ENCODE measurements around the gene TK2. TPM values are rescaled to one million over a fixed set of nuclear protein-coding genes. Genes with fewer than 3 reads are reported as not detected.

Gene TK2
- total RNA-seq, 1 donor from 2014 or later = 36.1 TPM

DNA sequence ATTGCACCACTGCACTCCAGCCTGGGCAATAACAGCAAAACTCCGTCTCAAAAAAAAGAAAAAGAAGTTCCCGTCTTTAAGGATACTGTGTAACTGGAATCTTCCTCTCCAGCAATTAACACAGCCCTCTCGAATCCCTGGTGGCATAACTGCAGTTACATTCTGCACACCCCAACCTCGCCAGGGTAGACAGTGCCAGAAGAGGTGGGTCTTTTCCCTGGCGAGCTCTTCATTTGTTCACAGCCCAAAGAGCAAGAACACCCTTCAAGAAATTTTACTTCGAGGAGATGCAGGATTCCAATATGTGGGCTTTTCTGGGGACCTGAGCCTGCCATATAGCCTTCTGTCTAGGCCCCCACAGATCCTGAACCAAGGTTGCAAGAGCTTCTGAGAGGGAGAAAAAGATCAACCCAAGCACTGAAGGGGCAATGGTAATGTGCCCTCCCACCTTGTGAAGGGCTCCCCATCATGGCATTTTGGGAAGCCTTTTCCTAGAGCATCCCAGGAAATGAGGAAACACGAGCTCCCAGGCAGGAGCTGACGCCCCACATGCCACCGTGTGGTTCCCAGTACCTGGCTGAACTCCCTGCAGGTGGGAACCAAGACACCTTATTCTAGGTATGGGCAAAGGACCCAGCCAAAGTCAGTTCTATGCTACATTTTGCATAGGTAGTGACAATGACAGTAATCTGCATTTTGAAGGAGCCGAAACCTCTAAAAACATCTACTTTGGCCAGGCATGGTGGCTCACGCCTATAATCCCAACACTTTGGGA is 26.9 kb downstream of the TK2 start:
- TF ChIP-seq CTCF (IDR thresholded peaks at IDR 0.05) = no peak
- ATAC-seq (no peak), DNase-seq (no peak)
- Histone ChIP-seq H3K9me3 (no peaks in the 10 kb centered on the region), H3K36me3 (peaks cover 9% of the 10 kb centered on the region), H3K27ac (peak overlapping the region; percentile 97), H3K4me1 (peaks cover 71% of the 10 kb centered on the region), H3K27me3 (no peaks in the 10 kb centered on the region), H3K4me3 (no peak overlapping the region)
- intact Hi-C loops (cut with DNase I) = no loop called here

- intact Hi-C loops (cut with DNase I) = no loop called here
- ATAC-seq (peak; percentile 74), DNase-seq (peak; percentile 86)
- no peaks in the 10 kb centered on the region for H3K27me3 ChIP-seq
- TF ChIP-seq CTCF (IDR thresholded peaks at IDR 0.05) = no peak
- H3K4me1 ChIP-seq = peaks cover 79% of the 10 kb centered on the region
- H3K27ac ChIP-seq = peak overlapping the region; percentile 97
- H3K9me3 ChIP-seq = no peaks in the 10 kb centered on the region
- H3K4me3 ChIP-seq = no peak overlapping the region
- peaks cover 1% of the 10 kb centered on the region for H3K36me3 ChIP-seq
These were observed 27.8 kb downstream of the TK2 start for GRCh38 chr16:66521951-66522771.

GRCh38 chr16:66521252-66521713 is 28.6 kb downstream of the TK2 start:
- TF ChIP-seq CTCF (IDR thresholded peaks at IDR 0.05) = no peak
- intact Hi-C loops (cut with DNase I) = no loop called here
- H3K4me1 ChIP-seq = peaks cover 85% of the 10 kb centered on the region
- H3K27me3 ChIP-seq = no peaks in the 10 kb centered on the region
- H3K27ac ChIP-seq = peak overlapping the region; percentile 97
- H3K9me3 ChIP-seq = no peaks in the 10 kb centered on the region
- DNase-seq (no peak), ATAC-seq (no peak)
- H3K36me3 ChIP-seq = no peaks in the 10 kb centered on the region
- no peak overlapping the region for H3K4me3 ChIP-seq

GRCh38 chr16:66520406-66521170 is 29.3 kb downstream of the TK2 start:
- intact Hi-C loops (cut with DNase I) = no loop called here
- TF ChIP-seq CTCF (IDR thresholded peaks at IDR 0.05) = no peak
- H3K36me3 ChIP-seq = no peaks in the 10 kb centered on the region
- no peak overlapping the region for H3K4me3 ChIP-seq
- ATAC-seq (peak; percentile 46), DNase-seq (peak; percentile 82)
- no peaks in the 10 kb centered on the region for H3K9me3 ChIP-seq
- H3K27me3 ChIP-seq = no peaks in the 10 kb centered on the region
- peak overlapping the region; percentile 97 for H3K27ac ChIP-seq
- peaks cover 92% of the 10 kb centered on the region for H3K4me1 ChIP-seq

DNA sequence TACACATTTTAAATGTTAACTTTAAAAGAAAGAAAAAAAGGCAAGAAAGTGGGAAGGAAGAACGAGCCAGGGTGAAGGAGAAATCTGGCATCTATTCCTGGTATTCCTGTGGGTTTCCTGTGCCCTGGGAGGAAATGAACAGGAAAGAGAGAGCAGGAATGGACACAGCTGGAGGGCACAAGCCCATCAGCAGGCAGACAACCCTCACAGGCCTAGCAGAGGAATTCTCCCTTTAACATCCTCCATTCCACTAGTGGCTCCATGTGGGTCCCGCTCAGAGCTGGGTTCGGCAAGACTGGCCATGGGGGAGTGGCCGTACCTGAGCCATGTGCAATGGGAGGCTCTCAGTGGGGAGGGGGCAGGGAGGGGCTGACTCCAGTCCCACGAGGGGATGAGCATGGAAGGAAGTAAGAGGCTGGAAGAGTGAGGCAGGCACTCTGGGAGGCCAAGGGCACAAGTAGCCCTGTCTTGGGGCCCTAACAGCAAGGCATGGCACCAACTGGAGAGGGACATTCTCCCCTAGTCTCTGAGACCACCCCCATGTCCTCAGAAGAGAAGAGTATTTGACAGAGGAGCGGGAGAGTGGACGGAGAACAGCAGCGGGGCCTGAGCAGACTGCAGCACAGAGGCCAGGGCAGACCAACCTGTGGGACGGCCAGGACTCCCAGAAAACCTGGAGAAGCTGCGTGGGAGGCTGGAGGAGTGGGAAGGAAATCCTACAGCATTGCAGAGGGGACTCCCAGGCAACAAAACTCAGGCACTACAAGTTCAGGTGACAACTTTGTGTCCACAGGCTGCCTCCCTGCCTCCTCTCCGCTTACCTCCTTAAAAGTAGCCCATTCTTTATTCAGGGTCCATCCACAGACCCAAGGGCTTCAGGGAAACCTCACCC is 30.2 kb downstream of the TK2 start:
- DNase-seq (no peak), ATAC-seq (no peak)
- Histone ChIP-seq H3K9me3 (no peaks in the 10 kb centered on the region), H3K4me1 (peaks cover 90% of the 10 kb centered on the region), H3K36me3 (no peaks in the 10 kb centered on the region), H3K27me3 (no peaks in the 10 kb centered on the region), H3K4me3 (no peak overlapping the region), H3K27ac (peak overlapping the region; percentile 97)
- intact Hi-C loops (cut with DNase I) = no loop called here
- TF ChIP-seq CTCF (IDR thresholded peaks at IDR 0.05) = no peak
